Measurements from ENCODE around the gene WLS. TPM values are rescaled to one million over a fixed set of nuclear protein-coding genes. Genes with fewer than 3 reads are reported as not detected.

Gene WLS
- polyA plus RNA-seq, 1 donor from 2014 or later, result 8.8 TPM

- Histone ChIP-seq H3K9ac (ENCODE audit: low read length) (no peak overlapping the region), H3K9me3 (ENCODE audit: low read length) (no peaks in the 10 kb centered on the region), H3F3A (ENCODE audit: insufficient read depth, low read length, poor library complexity, severe bottlenecking) (no peaks in the 10 kb centered on the region), H3K4me2 (ENCODE audit: low read length) (no peak overlapping the region), H3K27me3 (ENCODE audit: insufficient read depth, low read depth, low read length) (peaks cover 97% of the 10 kb centered on the region), H3K36me3 (ENCODE audit: insufficient read depth, low read length) (no peaks in the 10 kb centered on the region), H4K20me1 (ENCODE audit: insufficient read depth) (no peaks in the 10 kb centered on the region), H3K9me2 (ENCODE audit: insufficient read depth, low read length) (no peaks in the 10 kb centered on the region), H3K4me3 (ENCODE audit: low read length) (no peak overlapping the region), H2AFZ (ENCODE audit: low read depth, low read length) (no peak overlapping the region), H3K79me2 (replicated peaks; ENCODE audit: insufficient read depth, low read length) (no peaks in the 10 kb centered on the region), H3K27ac (ENCODE audit: low read length) (no peak overlapping the region)
- TF ChIP-seq TAF1 (IDR thresholded peaks at IDR 0.05; ENCODE audit: low read depth) (no peak), POLR2AphosphoS5 (IDR thresholded peaks at IDR 0.05) (no peak), RAD21 (conservative IDR thresholded peaks at IDR 0.05) (no peak), EP300 (conservative IDR thresholded peaks at IDR 0.05; ENCODE audit: poor library complexity, severe bottlenecking) (no peak), CTCF (IDR thresholded peaks at IDR 0.05; ENCODE audit: poor library complexity, severe bottlenecking) (no peak), EZH2 (IDR thresholded peaks at IDR 0.05; ENCODE audit: borderline replicate concordance, insufficient read depth, low read length, poor library complexity, severe bottlenecking) (no peak), REST (IDR thresholded peaks at IDR 0.05; ENCODE audit: borderline replicate concordance) (no peak), SMC3 (conservative IDR thresholded peaks at IDR 0.05; ENCODE audit: poor library complexity) (no peak)
Observed at GRCh38 chr1:68217618-68218017, 14.7 kb downstream of the WLS start.

- no peak overlapping the region for H2AFZ ChIP-seq (ENCODE audit: low read depth, low read length)
- H3K9me2 ChIP-seq (ENCODE audit: insufficient read depth, low read length), result no peaks in the 10 kb centered on the region
- H3K4me2 ChIP-seq (ENCODE audit: low read length), result no peak overlapping the region
- no peaks in the 10 kb centered on the region for H3K36me3 ChIP-seq (ENCODE audit: insufficient read depth, low read length)
- H3K27ac ChIP-seq (ENCODE audit: low read length), result no peak overlapping the region
- H3K9me3 ChIP-seq (ENCODE audit: low read length), result no peaks in the 10 kb centered on the region
- H3K27me3 ChIP-seq (ENCODE audit: insufficient read depth, low read depth, low read length), result peaks cover 97% of the 10 kb centered on the region
- H3K4me3 ChIP-seq (ENCODE audit: low read length), result no peak overlapping the region
- no peaks in the 10 kb centered on the region for H3F3A ChIP-seq (ENCODE audit: insufficient read depth, low read length, poor library complexity, severe bottlenecking)
- TF ChIP-seq REST (IDR thresholded peaks at IDR 0.05; ENCODE audit: borderline replicate concordance) (no peak), POLR2AphosphoS5 (IDR thresholded peaks at IDR 0.05) (peak; percentile 22), TAF1 (IDR thresholded peaks at IDR 0.05; ENCODE audit: low read depth) (no peak), SMC3 (conservative IDR thresholded peaks at IDR 0.05; ENCODE audit: poor library complexity) (no peak), CTCF (IDR thresholded peaks at IDR 0.05; ENCODE audit: poor library complexity, severe bottlenecking) (no peak), EZH2 (IDR thresholded peaks at IDR 0.05; ENCODE audit: borderline replicate concordance, insufficient read depth, low read length, poor library complexity, severe bottlenecking) (no peak)
- H3K79me2 ChIP-seq (replicated peaks; ENCODE audit: insufficient read depth, low read length), result no peaks in the 10 kb centered on the region
- H4K20me1 ChIP-seq (ENCODE audit: insufficient read depth), result no peaks in the 10 kb centered on the region
- no peak overlapping the region for H3K9ac ChIP-seq (ENCODE audit: low read length)
Observed at GRCh38 chr1:68217060-68217554, 15.2 kb downstream of the WLS start.

Data from neural cell (in vitro differentiated cells).